ENCODE results near the gene VPS11. TPM values are rescaled to one million over a fixed set of nuclear protein-coding genes. Genes with fewer than 3 reads are reported as not detected.

VPS11 gene
- polyA plus RNA-seq, 1 donor from 2014 or later = 24.8 TPM

- Histone ChIP-seq H3K27ac (ENCODE audit: low read length) (no peak overlapping the region), H3K9me2 (ENCODE audit: insufficient read depth, low read length) (no peaks in the 10 kb centered on the region), H3K27me3 (ENCODE audit: insufficient read depth, low read depth, low read length) (no peaks in the 10 kb centered on the region), H3K4me2 (ENCODE audit: low read length) (peak overlapping the region; percentile 97), H3K9me3 (ENCODE audit: low read length) (no peaks in the 10 kb centered on the region), H3K36me3 (ENCODE audit: insufficient read depth, low read length) (no peaks in the 10 kb centered on the region), H3F3A (ENCODE audit: insufficient read depth, low read length, poor library complexity, severe bottlenecking) (no peaks in the 10 kb centered on the region), H3K9ac (ENCODE audit: low read length) (peak overlapping the region; percentile 88), H2AFZ (ENCODE audit: low read depth, low read length) (peak overlapping the region; percentile 98), H3K4me3 (ENCODE audit: low read length) (peak overlapping the region; percentile 99), H4K20me1 (ENCODE audit: insufficient read depth) (no peaks in the 10 kb centered on the region), H3K79me2 (replicated peaks; ENCODE audit: insufficient read depth, low read length) (peaks cover 9% of the 10 kb centered on the region)
- TF ChIP-seq MXI1 (conservative IDR thresholded peaks at IDR 0.05; ENCODE audit: poor library complexity, severe bottlenecking) (no peak), REST (IDR thresholded peaks at IDR 0.05; ENCODE audit: borderline replicate concordance) (no peak), SMC3 (conservative IDR thresholded peaks at IDR 0.05; ENCODE audit: poor library complexity) (no peak), EZH2 (IDR thresholded peaks at IDR 0.05; ENCODE audit: borderline replicate concordance, insufficient read depth, low read length, poor library complexity, severe bottlenecking) (no peak), RAD21 (conservative IDR thresholded peaks at IDR 0.05) (no peak), POLR2AphosphoS5 (IDR thresholded peaks at IDR 0.05) (no peak), CTCF (IDR thresholded peaks at IDR 0.05; ENCODE audit: poor library complexity, severe bottlenecking) (no peak), TAF1 (IDR thresholded peaks at IDR 0.05; ENCODE audit: low read depth) (no peak), EP300 (conservative IDR thresholded peaks at IDR 0.05; ENCODE audit: poor library complexity, severe bottlenecking) (no peak)
Measured at GRCh38 chr11:119030029-119030328, 37.6 kb upstream of the VPS11 start.

- H3K79me2 ChIP-seq (replicated peaks; ENCODE audit: insufficient read depth, low read length) = peaks cover 9% of the 10 kb centered on the region
- H4K20me1 ChIP-seq (ENCODE audit: insufficient read depth) = no peaks in the 10 kb centered on the region
- peak within 1 kb of the TSS; percentile 66 for H3K27ac ChIP-seq (ENCODE audit: low read length)
- H3K9ac ChIP-seq (ENCODE audit: low read length) = peak within 1 kb of the TSS; percentile 88
- peak within 1 kb of the TSS; percentile 99 for H3K4me3 ChIP-seq (ENCODE audit: low read length)
- no peaks in the 10 kb centered on the region for H3K9me2 ChIP-seq (ENCODE audit: insufficient read depth, low read length)
- no peaks in the 10 kb centered on the region for H3K27me3 ChIP-seq (ENCODE audit: insufficient read depth, low read depth, low read length)
- H2AFZ ChIP-seq (ENCODE audit: low read depth, low read length) = peak within 1 kb of the TSS; percentile 98
- peak within 1 kb of the TSS; percentile 97 for H3K4me2 ChIP-seq (ENCODE audit: low read length)
- H3F3A ChIP-seq (ENCODE audit: insufficient read depth, low read length, poor library complexity, severe bottlenecking) = no peaks in the 10 kb centered on the region
- no peaks in the 10 kb centered on the region for H3K36me3 ChIP-seq (ENCODE audit: insufficient read depth, low read length)
- no peaks in the 10 kb centered on the region for H3K9me3 ChIP-seq (ENCODE audit: low read length)
- TF ChIP-seq TAF1 (IDR thresholded peaks at IDR 0.05; ENCODE audit: low read depth) (no peak), MXI1 (conservative IDR thresholded peaks at IDR 0.05; ENCODE audit: poor library complexity, severe bottlenecking) (peak; percentile 86), EP300 (conservative IDR thresholded peaks at IDR 0.05; ENCODE audit: poor library complexity, severe bottlenecking) (peak; percentile 20), EZH2 (IDR thresholded peaks at IDR 0.05; ENCODE audit: borderline replicate concordance, insufficient read depth, low read length, poor library complexity, severe bottlenecking) (no peak), REST (IDR thresholded peaks at IDR 0.05; ENCODE audit: borderline replicate concordance) (no peak), CTCF (IDR thresholded peaks at IDR 0.05; ENCODE audit: poor library complexity, severe bottlenecking) (no peak), RAD21 (conservative IDR thresholded peaks at IDR 0.05) (no peak), POLR2AphosphoS5 (IDR thresholded peaks at IDR 0.05) (peak; percentile 81), SMC3 (conservative IDR thresholded peaks at IDR 0.05; ENCODE audit: poor library complexity) (peak; percentile 41)
Measured at GRCh38 chr11:119030329-119031047, 37.1 kb upstream of the VPS11 start, which contains the start of gene SLC37A4. TSS of gene SLC37A4 (minus strand) at chr11:119030877.

Data from neural cell (in vitro differentiated cells).